Activated CD8-positive, alpha-beta T cell treated with anti-CD3 and anti-CD28 coated beads for 36 hours (primary cell): ENCODE data around the gene GALNT12. TPM values are rescaled to one million over a fixed set of nuclear protein-coding genes. Genes with fewer than 3 reads are reported as not detected.
A peak's percentile ranks its signal among the peaks of the same experiment; 100 is the strongest.

Experiments
- ATAC-seq: fragments of 200-7000 bp; cut with Tn5 transposase; one replicate; pipeline ENCODE4 v1.10.0; 2021; ENCODE audit warnings: mild to moderate bottlenecking, moderate library complexity
- CTCF ChIA-PET: fragments of 350-600 bp; sonication (Branson Sonifier 250); formaldehyde crosslinking; loops from one replicate; lab custom pipeline; 2021; ENCODE audit warnings: antibody characterized with exemption; lab: Charles Lee
- POLR2A ChIA-PET: fragments of 350-600 bp; sonication (Branson Sonifier 250); formaldehyde crosslinking; loops from one replicate; lab custom pipeline; 2021; ENCODE audit warnings: antibody characterized with exemption; lab: Charles Lee
- DNase-seq: peaks from one replicate; pipeline ENCODE4 v3.0.0-alpha.2; 2020
- H3K27ac Mint-ChIP-seq: one replicate; pipeline ENCODE4 v1.8.0; 2021; ENCODE audit warnings: mild to moderate bottlenecking, mixed read lengths
- H3K27me3 Mint-ChIP-seq: one replicate; pipeline ENCODE4 v1.8.0; 2021; ENCODE audit warnings: mixed read lengths
- H3K36me3 Mint-ChIP-seq: one replicate; pipeline ENCODE4 v1.8.0; 2021; ENCODE audit warnings: low read depth, mixed read lengths
- H3K4me1 Mint-ChIP-seq: one replicate; pipeline ENCODE4 v1.8.0; 2021; ENCODE audit warnings: low read depth, mixed read lengths
- H3K4me3 Mint-ChIP-seq: one replicate; pipeline ENCODE4 v1.8.0; 2021; ENCODE audit warnings: mild to moderate bottlenecking, moderate library complexity, mixed read lengths
- H3K9me3 Mint-ChIP-seq: one replicate; pipeline ENCODE4 v1.8.0; 2021; ENCODE audit warnings: mixed read lengths
- intact Hi-C: fragments of 100-400 bp; cut with micrococcal nuclease; formaldehyde crosslinking; loops from one replicate; pipeline ENCODE4 v1.10.0; 2022
- total RNA-seq, 2 experiments: library from RNA; stranded (reverse); gene quantifications; one replicate each; pipeline ENCODE4 v1.2.3, GENCODE V29; 2021
- TF ChIP-seq, protein P1 (sequence below): fragments of 200-600 bp; IDR thresholded peaks from one replicate; pipeline ENCODE4 v1.8.0; 2022; ENCODE audit warnings: antibody characterized with exemption, mild to moderate bottlenecking

Gene GALNT12
- total RNA-seq, 2 experiments from 2014 or later = 12.8 to 14.3 TPM

DNA sequence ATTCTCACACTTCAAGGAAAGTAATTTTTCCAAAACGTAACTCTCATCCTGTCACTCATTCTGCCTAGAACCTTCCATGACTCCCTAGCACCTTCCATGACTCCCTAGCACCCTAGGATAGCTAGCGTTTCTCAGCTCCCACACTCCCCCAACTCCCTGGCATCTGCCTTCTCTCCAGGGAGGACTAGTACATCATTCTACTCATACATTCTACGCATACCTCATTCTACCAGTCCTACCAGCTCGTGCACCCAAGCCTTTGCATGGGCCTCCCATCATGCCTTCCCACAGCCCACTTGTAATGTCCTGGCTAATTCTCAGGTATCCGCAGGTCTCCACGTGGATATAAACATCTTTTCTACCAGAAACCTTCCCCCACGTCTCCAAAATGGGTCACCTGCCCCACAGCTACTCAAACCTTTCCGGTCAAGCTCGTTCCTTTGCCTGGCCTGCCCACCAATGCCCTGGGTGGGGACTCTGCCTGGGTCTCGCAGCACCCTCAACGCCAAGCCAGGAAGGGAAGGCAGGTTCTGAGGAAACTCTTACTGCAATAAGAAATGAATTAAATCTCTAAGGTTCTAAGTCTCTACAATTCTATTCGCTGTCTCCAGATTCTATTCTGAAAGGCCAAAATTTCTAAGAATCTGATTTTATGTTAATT is 12.0 kb upstream of the GALNT12 start:
- intact Hi-C loops = no loop called here
- H3K27ac Mint-ChIP-seq = no peak overlapping the region

DNA sequence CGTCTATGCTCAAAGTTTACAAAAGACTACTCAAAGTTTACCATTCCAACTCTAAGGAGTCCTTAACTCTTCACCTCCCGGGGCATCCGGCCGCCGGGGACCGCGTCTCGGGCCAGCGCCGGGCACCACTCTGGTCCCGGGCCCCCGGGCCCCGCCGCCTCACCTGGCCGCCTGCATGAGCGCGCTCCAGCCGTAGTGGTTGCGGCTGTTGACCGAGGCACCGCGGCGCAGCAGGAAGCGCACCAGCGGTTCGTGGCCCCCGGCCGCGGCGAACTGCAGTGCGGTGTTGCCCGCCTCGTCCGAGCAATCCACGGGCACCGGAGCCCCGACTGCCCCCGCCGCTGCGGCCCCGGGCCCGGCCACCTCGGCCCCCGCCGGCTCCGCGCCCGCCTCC is 11.5 kb upstream of the GALNT12 start:
- peaks cover 2% of the 10 kb centered on the region for H3K36me3 Mint-ChIP-seq
- POLR2A ChIA-PET = no interaction called here
- H3K27ac Mint-ChIP-seq = no peak overlapping the region
- ATAC-seq (peak; percentile 28), DNase-seq (no peak)
- H3K4me1 Mint-ChIP-seq = peaks cover 26% of the 10 kb centered on the region
- TF ChIP-seq, protein P1, sequence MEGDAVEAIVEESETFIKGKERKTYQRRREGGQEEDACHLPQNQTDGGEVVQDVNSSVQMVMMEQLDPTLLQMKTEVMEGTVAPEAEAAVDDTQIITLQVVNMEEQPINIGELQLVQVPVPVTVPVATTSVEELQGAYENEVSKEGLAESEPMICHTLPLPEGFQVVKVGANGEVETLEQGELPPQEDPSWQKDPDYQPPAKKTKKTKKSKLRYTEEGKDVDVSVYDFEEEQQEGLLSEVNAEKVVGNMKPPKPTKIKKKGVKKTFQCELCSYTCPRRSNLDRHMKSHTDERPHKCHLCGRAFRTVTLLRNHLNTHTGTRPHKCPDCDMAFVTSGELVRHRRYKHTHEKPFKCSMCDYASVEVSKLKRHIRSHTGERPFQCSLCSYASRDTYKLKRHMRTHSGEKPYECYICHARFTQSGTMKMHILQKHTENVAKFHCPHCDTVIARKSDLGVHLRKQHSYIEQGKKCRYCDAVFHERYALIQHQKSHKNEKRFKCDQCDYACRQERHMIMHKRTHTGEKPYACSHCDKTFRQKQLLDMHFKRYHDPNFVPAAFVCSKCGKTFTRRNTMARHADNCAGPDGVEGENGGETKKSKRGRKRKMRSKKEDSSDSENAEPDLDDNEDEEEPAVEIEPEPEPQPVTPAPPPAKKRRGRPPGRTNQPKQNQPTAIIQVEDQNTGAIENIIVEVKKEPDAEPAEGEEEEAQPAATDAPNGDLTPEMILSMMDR = no peak
- CTCF ChIA-PET = interaction anchor here (1.3 kb wide), 2 partner anchors 11 to 20 kb away, joined by 3 to 4 read pairs; partner anchors contain the start of gene GALNT12
- peak overlapping the region; percentile 77 for H3K4me3 Mint-ChIP-seq
- peaks cover 13% of the 10 kb centered on the region for H3K9me3 Mint-ChIP-seq
- intact Hi-C loops = no loop called here
- no peaks in the 10 kb centered on the region for H3K27me3 Mint-ChIP-seq

More for the DNA sequence above, 12.0 kb upstream of the GALNT12 start:
- ChIA-PET CTCF (interaction anchor here (1.3 kb wide), 2 partner anchors 12 to 19 kb away, joined by 3 to 4 read pairs; partner anchors contain the start of gene GALNT12), POLR2A (no interaction called here)
- TF ChIP-seq, protein P1 = no peak
- Mint-ChIP-seq H3K27me3 (no peaks in the 10 kb centered on the region), H3K4me3 (peak overlapping the region; percentile 77), H3K4me1 (peaks cover 28% of the 10 kb centered on the region), H3K36me3 (peaks cover 2% of the 10 kb centered on the region), H3K9me3 (peaks cover 13% of the 10 kb centered on the region)
- DNase-seq = no peak
- no peak for ATAC-seq

DNA sequence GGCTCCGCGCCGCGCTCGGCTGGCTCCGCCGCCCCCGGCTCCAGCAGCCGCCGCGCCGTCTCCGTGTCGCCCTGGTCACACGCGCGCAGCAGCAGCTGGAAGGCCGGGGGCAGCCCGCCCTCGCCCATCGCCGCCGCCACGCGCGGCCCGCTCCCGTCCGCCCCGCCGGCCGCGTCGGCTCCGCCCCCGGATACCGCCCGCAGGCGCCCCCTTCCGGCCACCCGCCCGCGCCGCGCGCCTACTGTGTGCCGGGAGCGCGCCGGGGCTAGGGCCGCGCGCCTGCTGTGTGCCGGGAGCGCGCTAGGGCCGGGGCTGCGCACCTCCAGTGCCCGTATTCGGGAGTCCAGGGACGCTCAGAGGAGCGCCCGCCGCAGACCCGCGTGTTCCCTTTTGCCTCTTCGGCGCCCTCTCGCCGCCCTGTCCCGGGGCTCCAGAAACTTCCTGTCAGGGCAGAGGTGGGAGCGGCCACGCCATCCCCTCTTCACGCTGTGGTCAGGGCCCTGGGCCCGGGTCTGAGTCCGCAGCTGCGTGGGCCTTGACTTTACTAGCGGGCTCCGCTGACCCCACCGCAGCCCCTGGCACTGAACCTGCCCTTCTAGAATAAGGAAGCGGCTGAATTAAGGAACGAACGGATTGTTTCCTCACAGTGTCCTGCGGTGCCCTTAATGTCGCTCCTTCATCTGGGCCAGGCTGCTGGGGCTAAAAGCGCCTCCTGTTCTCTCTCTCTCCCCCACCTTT is 10.9 kb upstream of the GALNT12 start, which contains the start of gene ANKS6:
Gene ANKS6 (minus strand): TSS at position 192 of the 738 bp plus-strand sequence. CDS start 64 bp downstream, at position 128.
- peak within 1 kb of the TSS; percentile 80 for H3K4me3 Mint-ChIP-seq
- no peaks in the 10 kb centered on the region for H3K36me3 Mint-ChIP-seq
- POLR2A ChIA-PET = interaction anchor here (0.7 kb wide), 1 partner anchor 10 kb away, joined by 3 read pairs; the partner anchor contains the start of gene GALNT12
- intact Hi-C loops = no loop called here
- H3K27me3 Mint-ChIP-seq = no peaks in the 10 kb centered on the region
- DNase-seq = peak; percentile 82
- CTCF ChIA-PET = interaction anchor here (1.3 kb wide), 1 partner anchor 11 kb away, joined by 4 read pairs; the partner anchor contains the start of gene GALNT12
- peak within 1 kb of the TSS; percentile 72 for H3K27ac Mint-ChIP-seq
- H3K9me3 Mint-ChIP-seq = peaks cover 13% of the 10 kb centered on the region
- peaks cover 21% of the 10 kb centered on the region for H3K4me1 Mint-ChIP-seq
- TF ChIP-seq, protein P1 = peak; percentile 30
- peak; percentile 93 for ATAC-seq

DNA sequence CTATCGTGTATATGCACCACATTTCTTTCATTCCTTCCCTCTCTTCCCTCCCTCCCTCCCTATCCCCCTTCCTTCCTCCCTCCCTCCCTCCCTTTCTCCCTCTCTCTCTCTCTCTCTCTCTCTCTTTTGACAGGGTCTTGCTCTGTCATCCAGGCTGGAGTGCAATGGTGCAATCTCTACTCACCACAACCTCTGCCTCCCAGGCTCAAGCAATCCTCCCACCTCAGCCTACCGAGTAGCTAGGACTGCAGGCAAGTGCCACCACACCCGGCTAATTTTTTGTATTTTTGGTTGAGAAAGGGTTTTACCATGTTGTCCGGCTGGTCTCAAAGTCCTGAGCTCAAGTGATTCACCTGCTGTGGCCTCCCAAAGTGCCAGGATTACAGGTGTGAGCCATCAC is 10.0 kb upstream of the GALNT12 start:
- POLR2A ChIA-PET = interaction anchor here (0.7 kb wide), 1 partner anchor 9 kb away, joined by 3 read pairs; the partner anchor contains the start of gene GALNT12
- no peak overlapping the region for H3K27ac Mint-ChIP-seq
- DNase-seq (no peak), ATAC-seq (no peak)
- no peaks in the 10 kb centered on the region for H3K27me3 Mint-ChIP-seq
- TF ChIP-seq, protein P1 = no peak
- peaks cover 13% of the 10 kb centered on the region for H3K9me3 Mint-ChIP-seq
- H3K4me1 Mint-ChIP-seq = peaks cover 16% of the 10 kb centered on the region
- CTCF ChIA-PET = interaction anchor here (1.2 kb wide), 1 partner anchor 9 kb away, joined by 7 read pairs; no protein-coding TSS in a partner anchor
- peak overlapping the region; percentile 6 for H3K4me3 Mint-ChIP-seq
- H3K36me3 Mint-ChIP-seq = no peaks in the 10 kb centered on the region
- intact Hi-C loops = no loop called here
